ENCODE data around the gene MAML3. TPM values are rescaled to one million over a fixed set of nuclear protein-coding genes. Genes with fewer than 3 reads are reported as not detected.

The MAML3 gene
- total and polyA plus RNA-seq, 7 experiments from 2014 or later: 0.53 to 9.4 (median 3.3) TPM

GRCh38 chr4:140127422-140127821 lies 26.6 kb downstream of the MAML3 start:
- Mint-ChIP-seq H3K4me1 (peaks cover 6 to 37% (median 28%) of the 10 kb centered on the region in 7 donors), H3K27ac (no peak overlapping the region), H3K27me3 (peaks cover 0 to 49% (median 0%) of the 10 kb centered on the region in 5 donors), H3K4me3 (no peak overlapping the region), H3K36me3 (peaks cover 0 to 6% (median 3%) of the 10 kb centered on the region in 5 donors), H3K9me3 (no peaks in the 10 kb centered on the region)
- ATAC-seq: no peak
- CTCF ChIA-PET: no interaction called here
- Histone ChIP-seq H3K27me3 (ENCODE audit: control insufficient read depth in 2 of 2, insufficient read depth in 2 of 2, low read length in 2 of 2) (no peaks in the 10 kb centered on the region), H3K27ac (ENCODE audit: low read depth, low read length) (no peak overlapping the region), H3K4me3 (ENCODE audit: low read length) (no peak overlapping the region), H3K4me1 (ENCODE audit: control insufficient read depth in 2 of 2, insufficient read depth in 2 of 2, low read length in 2 of 2) (peaks cover 0 to 16% of the 10 kb centered on the region in 2 donors), H3K36me3 (ENCODE audit: control insufficient read depth in 2 of 3, insufficient read depth in 3 of 3, low read length in 3 of 3) (no peaks in the 10 kb centered on the region), H3K9me3 (ENCODE audit: control insufficient read depth in 2 of 3, low read length in 3 of 3) (no peaks in the 10 kb centered on the region)
- POLR2A ChIA-PET: interaction anchor here (1.2 kb wide), 1 partner anchor 23 kb away, joined by 4 read pairs; no protein-coding TSS in a partner anchor
- intact Hi-C loops (cut with micrococcal nuclease): no loop called here
- DNase-seq: no peak

GRCh38 chr4:140126261-140126660 lies 27.7 kb downstream of the MAML3 start:
- CTCF ChIA-PET: no interaction called here
- peaks cover 0 to 43% (median 0%) of the 10 kb centered on the region in 5 donors for H3K27me3 Mint-ChIP-seq

DNA sequence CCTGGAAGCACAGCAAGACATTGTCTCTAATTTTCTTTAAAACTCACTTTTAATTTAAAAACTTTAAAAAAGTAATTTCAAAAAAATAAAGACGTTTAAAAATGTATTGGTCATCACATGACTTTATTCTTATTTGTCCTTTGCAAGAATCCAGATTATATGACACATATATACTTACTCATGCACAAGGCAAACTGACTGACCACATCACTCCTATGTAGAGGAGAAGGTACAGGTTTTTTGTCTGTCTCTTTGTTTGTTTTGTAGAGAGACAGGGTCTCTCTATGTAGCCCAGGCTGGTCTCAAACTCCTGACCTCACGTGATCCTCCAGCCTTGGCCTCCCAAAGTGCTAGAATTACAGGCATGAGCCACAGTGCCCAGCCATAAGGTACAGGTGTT lies 28.6 kb downstream of the MAML3 start:
- H3K4me3 Mint-ChIP-seq: no peak overlapping the region
- peaks cover 0 to 6% (median 3%) of the 10 kb centered on the region in 5 donors for H3K36me3 Mint-ChIP-seq
- POLR2A ChIA-PET: no interaction called here
- ATAC-seq (no peak), DNase-seq (no peak)
- no peak overlapping the region for H3K27ac ChIP-seq (ENCODE audit: low read depth, low read length)
- H3K4me1 ChIP-seq (ENCODE audit: control insufficient read depth in 2 of 2, insufficient read depth in 2 of 2, low read length in 2 of 2): peaks cover 0 to 16% of the 10 kb centered on the region in 2 donors
- CTCF ChIA-PET: no interaction called here
- peaks cover 0 to 47% (median 0%) of the 10 kb centered on the region in 5 donors for H3K27me3 Mint-ChIP-seq
- no peaks in the 10 kb centered on the region for H3K9me3 ChIP-seq (ENCODE audit: control insufficient read depth in 2 of 3, low read length in 3 of 3)
- H3K4me1 Mint-ChIP-seq: peaks cover 6 to 26% (median 22%) of the 10 kb centered on the region in 7 donors
- H3K9me3 Mint-ChIP-seq: peaks cover 0 to 2% (median 0%) of the 10 kb centered on the region in 11 donors
- no peak overlapping the region for H3K27ac Mint-ChIP-seq
- no peaks in the 10 kb centered on the region for H3K27me3 ChIP-seq (ENCODE audit: control insufficient read depth in 2 of 2, insufficient read depth in 2 of 2, low read length in 2 of 2)
- H3K36me3 ChIP-seq (ENCODE audit: control insufficient read depth in 2 of 3, insufficient read depth in 3 of 3, low read length in 3 of 3): no peaks in the 10 kb centered on the region
- intact Hi-C loops (cut with micrococcal nuclease): no loop called here
- H3K4me3 ChIP-seq (ENCODE audit: low read length): no peak overlapping the region

More at GRCh38 chr4:140126261-140126660, 27.7 kb downstream of the MAML3 start:
- H3K4me1 Mint-ChIP-seq: peaks cover 6 to 26% (median 22%) of the 10 kb centered on the region in 7 donors
- Histone ChIP-seq H3K4me1 (ENCODE audit: control insufficient read depth in 2 of 2, insufficient read depth in 2 of 2, low read length in 2 of 2) (peaks cover 0 to 16% of the 10 kb centered on the region in 2 donors), H3K27me3 (ENCODE audit: control insufficient read depth in 2 of 2, insufficient read depth in 2 of 2, low read length in 2 of 2) (no peaks in the 10 kb centered on the region), H3K27ac (ENCODE audit: low read depth, low read length) (no peak overlapping the region), H3K9me3 (ENCODE audit: control insufficient read depth in 2 of 3, low read length in 3 of 3) (no peaks in the 10 kb centered on the region), H3K4me3 (ENCODE audit: low read length) (no peak overlapping the region), H3K36me3 (ENCODE audit: control insufficient read depth in 2 of 3, insufficient read depth in 3 of 3, low read length in 3 of 3) (no peaks in the 10 kb centered on the region)
- peaks cover 0 to 2% (median 0%) of the 10 kb centered on the region in 11 donors for H3K9me3 Mint-ChIP-seq
- ATAC-seq (no peak), DNase-seq (no peak)
- H3K4me3 Mint-ChIP-seq: no peak overlapping the region
- intact Hi-C loops (cut with micrococcal nuclease): no loop called here
- H3K36me3 Mint-ChIP-seq: peaks cover 0 to 6% (median 3%) of the 10 kb centered on the region in 5 donors
- POLR2A ChIA-PET: no interaction called here
- no peak overlapping the region for H3K27ac Mint-ChIP-seq

DNA sequence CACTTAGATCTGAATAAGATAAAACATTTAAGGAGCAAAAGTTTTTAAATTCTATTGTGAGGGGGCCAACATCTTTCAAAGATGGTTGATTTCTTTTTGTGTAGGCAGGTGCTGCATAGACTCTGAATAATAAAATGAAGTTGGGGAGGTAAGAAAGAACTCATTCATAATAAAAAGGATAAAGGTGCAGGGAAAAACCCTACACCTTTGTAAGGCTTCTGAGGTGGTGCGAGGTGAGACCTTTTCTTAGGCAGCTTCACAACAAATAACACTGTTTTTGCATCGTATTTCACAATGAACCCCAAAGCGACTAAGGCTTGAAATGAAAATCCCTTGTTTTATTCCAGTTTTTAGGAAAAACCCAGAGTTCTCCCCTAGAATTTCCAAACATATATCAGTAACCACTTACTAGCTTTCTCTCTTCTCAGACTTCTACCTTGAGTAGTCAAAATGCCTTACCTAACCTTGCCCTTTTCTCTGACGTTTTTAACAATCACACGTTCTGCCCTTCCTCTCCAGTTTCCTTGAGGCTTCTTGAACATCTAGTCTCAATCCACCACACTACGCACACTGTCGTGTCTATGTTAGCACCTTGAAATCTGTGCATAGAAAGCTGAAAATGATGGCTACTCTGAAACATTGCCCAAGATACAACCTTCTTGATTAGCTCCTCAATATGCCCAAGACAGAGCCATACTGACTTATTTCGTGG lies 30.2 kb downstream of the MAML3 start:
- Histone ChIP-seq H3K4me3 (ENCODE audit: low read length) (no peak overlapping the region), H3K4me1 (ENCODE audit: control insufficient read depth in 2 of 2, insufficient read depth in 2 of 2, low read length in 2 of 2) (peaks cover 0 to 16% of the 10 kb centered on the region in 2 donors), H3K36me3 (ENCODE audit: control insufficient read depth in 2 of 3, insufficient read depth in 3 of 3, low read length in 3 of 3) (no peaks in the 10 kb centered on the region), H3K27ac (ENCODE audit: low read depth, low read length) (no peak overlapping the region), H3K27me3 (ENCODE audit: control insufficient read depth in 2 of 2, insufficient read depth in 2 of 2, low read length in 2 of 2) (no peaks in the 10 kb centered on the region), H3K9me3 (ENCODE audit: control insufficient read depth in 2 of 3, low read length in 3 of 3) (no peaks in the 10 kb centered on the region)
- Mint-ChIP-seq H3K4me1 (peaks cover 6 to 26% (median 22%) of the 10 kb centered on the region in 7 donors), H3K4me3 (peak overlapping the region in 9 of 10 donors; percentile 3 to 61 (median 33)), H3K36me3 (peaks cover 0 to 8% (median 3%) of the 10 kb centered on the region in 5 donors), H3K9me3 (peaks cover 0 to 2% (median 0%) of the 10 kb centered on the region in 11 donors), H3K27ac (peak overlapping the region in 5 of 9 donors; percentile 3 to 85 (median 41)), H3K27me3 (peaks cover 0 to 50% (median 0%) of the 10 kb centered on the region in 5 donors)
- CTCF ChIA-PET: no interaction called here
- POLR2A ChIA-PET: interaction anchor here (1.1 kb wide), 1 partner anchor 27 kb away, joined by 4 read pairs; no protein-coding TSS in a partner anchor
- intact Hi-C loops (cut with micrococcal nuclease): loop anchor here (1.0 kb wide), 2 partner anchors 26 to 30 kb away; partner anchors contain the start of gene MAML3 (in 1 of the 2)
- ATAC-seq (no peak), DNase-seq (peak in 1 of 9 donors; percentile 16)

GRCh38 chr4:140122891-140123290 lies 31.1 kb downstream of the MAML3 start:
- Mint-ChIP-seq H3K4me3 (peak overlapping the region in 9 of 10 donors; percentile 36 to 76 (median 65)), H3K27me3 (peaks cover 0 to 45% (median 0%) of the 10 kb centered on the region in 5 donors), H3K4me1 (peaks cover 6 to 29% (median 20%) of the 10 kb centered on the region in 7 donors), H3K27ac (peak overlapping the region in 6 of 9 donors; percentile 3 to 71 (median 9)), H3K9me3 (peaks cover 0 to 2% (median 0%) of the 10 kb centered on the region in 11 donors), H3K36me3 (peaks cover 0 to 8% (median 3%) of the 10 kb centered on the region in 5 donors)
- no peaks in the 10 kb centered on the region for H3K36me3 ChIP-seq (ENCODE audit: control insufficient read depth in 2 of 3, insufficient read depth in 3 of 3, low read length in 3 of 3)
- peaks cover 0 to 16% of the 10 kb centered on the region in 2 donors for H3K4me1 ChIP-seq (ENCODE audit: control insufficient read depth in 2 of 2, insufficient read depth in 2 of 2, low read length in 2 of 2)
- intact Hi-C loops (cut with micrococcal nuclease): loop anchor here (1.0 kb wide), 2 partner anchors 27 to 31 kb away; partner anchors contain the start of gene MAML3 (in 1 of the 2)
- no peak overlapping the region for H3K27ac ChIP-seq (ENCODE audit: low read depth, low read length)
- ChIA-PET POLR2A (interaction anchor here (1.0 kb wide), 1 partner anchor 9 kb away, joined by 4 read pairs; no protein-coding TSS in a partner anchor), CTCF (no interaction called here)
- no peaks in the 10 kb centered on the region for H3K9me3 ChIP-seq (ENCODE audit: control insufficient read depth in 2 of 3, low read length in 3 of 3)
- peak in 4 of 9 donors; percentile 13 to 34 (median 22) for DNase-seq
- ATAC-seq: no peak
- H3K27me3 ChIP-seq (ENCODE audit: control insufficient read depth in 2 of 2, insufficient read depth in 2 of 2, low read length in 2 of 2): no peaks in the 10 kb centered on the region
- H3K4me3 ChIP-seq (ENCODE audit: low read length): no peak overlapping the region

DNA sequence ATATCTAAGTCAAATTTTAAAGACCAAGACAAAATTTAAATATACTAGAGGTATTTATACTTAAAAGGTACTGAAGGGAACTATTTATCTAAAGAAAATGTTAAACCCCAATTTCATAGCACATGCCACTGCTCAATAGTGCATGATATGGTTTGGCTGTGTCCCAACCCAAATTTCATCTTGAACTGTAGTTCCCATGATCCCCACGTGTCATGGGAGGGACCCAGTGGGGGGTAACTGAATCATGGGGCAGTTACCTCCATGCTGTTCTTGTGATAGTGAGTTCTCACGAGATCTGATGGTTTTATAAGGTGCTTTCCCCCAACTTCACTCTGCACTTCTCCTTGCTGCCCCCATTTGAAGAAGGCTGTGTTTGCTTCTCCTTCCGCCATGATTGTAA lies 32.3 kb downstream of the MAML3 start:
- Mint-ChIP-seq H3K9me3 (peaks cover 0 to 2% (median 0%) of the 10 kb centered on the region in 11 donors), H3K36me3 (peaks cover 0 to 5% (median 2%) of the 10 kb centered on the region in 5 donors), H3K4me1 (peaks cover 13 to 37% (median 24%) of the 10 kb centered on the region in 7 donors), H3K27ac (peak overlapping the region in 1 of 9 donors; percentile 84), H3K4me3 (no peak overlapping the region), H3K27me3 (peaks cover 0 to 33% (median 0%) of the 10 kb centered on the region in 5 donors)
- Histone ChIP-seq H3K4me1 (ENCODE audit: control insufficient read depth in 2 of 2, insufficient read depth in 2 of 2, low read length in 2 of 2) (peaks cover 0 to 20% of the 10 kb centered on the region in 2 donors), H3K27ac (ENCODE audit: low read depth, low read length) (no peak overlapping the region), H3K4me3 (ENCODE audit: low read length) (no peak overlapping the region), H3K9me3 (ENCODE audit: control insufficient read depth in 2 of 3, low read length in 3 of 3) (no peaks in the 10 kb centered on the region), H3K36me3 (ENCODE audit: control insufficient read depth in 2 of 3, insufficient read depth in 3 of 3, low read length in 3 of 3) (no peaks in the 10 kb centered on the region), H3K27me3 (ENCODE audit: control insufficient read depth in 2 of 2, insufficient read depth in 2 of 2, low read length in 2 of 2) (no peaks in the 10 kb centered on the region)
- POLR2A ChIA-PET: interaction anchor here (1.5 kb wide), 1 partner anchor 9 kb away, joined by 4 read pairs; no protein-coding TSS in a partner anchor
- ATAC-seq: no peak
- CTCF ChIA-PET: no interaction called here
- intact Hi-C loops (cut with micrococcal nuclease): no loop called here
- DNase-seq: no peak

Measured in naive thymus-derived CD4-positive, alpha-beta T cell (primary cell).